ENCODE data around the gene SLC39A10. TPM values are rescaled to one million over a fixed set of nuclear protein-coding genes. Genes with fewer than 3 reads are reported as not detected.

SLC39A10 gene
- total and polyA plus RNA-seq, 2 donors (not counting 3 experiments of a cell fraction or from before 2014, with no cell fraction given), result 11.4 to 39.9 TPM

GRCh38 chr2:195727106-195727505 is 70.1 kb downstream of the SLC39A10 start:
- Histone ChIP-seq H3K4me2 (ENCODE audit: insufficient read depth, low read length) (no peak overlapping the region), H3K9me3 (replicated peaks; ENCODE audit: control insufficient read depth, insufficient read depth, low read length) (no peaks in the 10 kb centered on the region), H3K79me2 (ENCODE audit: control insufficient read depth, insufficient read depth, low read length) (no peaks in the 10 kb centered on the region), H3K27me3 (ENCODE audit: control insufficient read depth in 2 of 2, insufficient read depth in 2 of 2, low read length in 2 of 2) (no peaks in the 10 kb centered on the region), H2AFZ (ENCODE audit: low read depth, low read length) (no peak overlapping the region), H3K9me1 (replicated peaks; ENCODE audit: control insufficient read depth, extremely low read depth, insufficient read depth, low read length) (no peaks in the 10 kb centered on the region), H3K9ac (replicated peaks; ENCODE audit: extremely low read depth, insufficient read depth, low read length) (no peak overlapping the region), H3K4me3 (replicated peaks in 1 of 3; ENCODE audit: insufficient read depth in 1 of 3, low read depth in 1 of 3, low read length in 3 of 3) (no peak overlapping the region), H4K20me1 (replicated peaks; ENCODE audit: control insufficient read depth, extremely low read depth, insufficient read depth, low read length) (no peaks in the 10 kb centered on the region), H3K36me3 (ENCODE audit: control insufficient read depth in 2 of 2, extremely low read depth in 1 of 2, insufficient read depth in 2 of 2, low read length in 2 of 2) (no peaks in the 10 kb centered on the region), H3K4me1 (ENCODE audit: control insufficient read depth, extremely low read depth, insufficient read depth, low read length) (no peaks in the 10 kb centered on the region), H3K27ac (ENCODE audit: insufficient read depth, low read depth, low read length) (no peak overlapping the region)
- TF ChIP-seq JUN (IDR thresholded peaks at IDR 0.05; ENCODE audit: borderline replicate concordance, insufficient read depth, insufficient read length, low read depth) (no peak), FOS (IDR thresholded peaks at IDR 0.05; ENCODE audit: borderline replicate concordance, insufficient read depth, low read length) (no peak), EZH2 (IDR thresholded peaks at IDR 0.05; ENCODE audit: borderline replicate concordance, low read depth, low read length, severe bottlenecking) (no peak), MAX (IDR thresholded peaks at IDR 0.05; ENCODE audit: insufficient read depth, insufficient read length) (no peak), CTCF (IDR thresholded peaks at IDR 0.05; ENCODE audit: extremely low read depth in 1 of 2, insufficient read depth in 1 of 2, low read depth in 1 of 2, low read length in 2 of 2) (no peak), MYC (IDR thresholded peaks at IDR 0.05; ENCODE audit: low read depth, low read length) (no peak), POLR2AphosphoS5 (IDR thresholded peaks at IDR 0.05; ENCODE audit: insufficient read depth, low read depth, low read length) (no peak), GATA2 (IDR thresholded peaks at IDR 0.05; ENCODE audit: insufficient read depth, insufficient read length, low read depth, low read length) (no peak), POLR2A (IDR thresholded peaks at IDR 0.05; ENCODE audit: low read depth, low read length) (no peak)
- DNase-seq (ENCODE audit: low read depth, low spot score) (no peak), FAIRE-seq (no peak)
- ChIA-PET POLR2A (no interaction called here), CTCF (interaction anchor here (0.8 to 2.4 kb wide), 2 partner anchors 10 to 12 kb away, joined by 3 to 6 read pairs; no protein-coding TSS in a partner anchor)
- intact Hi-C loops (cut with micrococcal nuclease), result no loop called here
- dilution Hi-C loops (cut with MboI; ENCODE audit: extremely low pct_ligation_motif_present, low sequenced_read_pairs), result no loop called here
- no TSS peak for BruUV-seq (replicated peaks)
